ENCODE data around the gene CPVL.

The CPVL gene

GRCh38 chr7:28984217-28984616, 162.1 kb downstream of the CPVL start:
- TF ChIP-seq CTCF (IDR thresholded peaks at IDR 0.05), result no peak
- Histone ChIP-seq H3K4me1 (peaks cover 0 to 47% (median 24%) of the 10 kb centered on the region in 4 donors), H3K27me3 (no peaks in the 10 kb centered on the region), H3K4me3 (no peak overlapping the region), H3K9me3 (no peaks in the 10 kb centered on the region), H3K36me3 (no peaks in the 10 kb centered on the region), H3K27ac (no peak overlapping the region)
- intact Hi-C loops (cut with DNase I; ENCODE audit: low total_unique reads), result no loop called here
- DNase-seq, result no peak

DNA sequence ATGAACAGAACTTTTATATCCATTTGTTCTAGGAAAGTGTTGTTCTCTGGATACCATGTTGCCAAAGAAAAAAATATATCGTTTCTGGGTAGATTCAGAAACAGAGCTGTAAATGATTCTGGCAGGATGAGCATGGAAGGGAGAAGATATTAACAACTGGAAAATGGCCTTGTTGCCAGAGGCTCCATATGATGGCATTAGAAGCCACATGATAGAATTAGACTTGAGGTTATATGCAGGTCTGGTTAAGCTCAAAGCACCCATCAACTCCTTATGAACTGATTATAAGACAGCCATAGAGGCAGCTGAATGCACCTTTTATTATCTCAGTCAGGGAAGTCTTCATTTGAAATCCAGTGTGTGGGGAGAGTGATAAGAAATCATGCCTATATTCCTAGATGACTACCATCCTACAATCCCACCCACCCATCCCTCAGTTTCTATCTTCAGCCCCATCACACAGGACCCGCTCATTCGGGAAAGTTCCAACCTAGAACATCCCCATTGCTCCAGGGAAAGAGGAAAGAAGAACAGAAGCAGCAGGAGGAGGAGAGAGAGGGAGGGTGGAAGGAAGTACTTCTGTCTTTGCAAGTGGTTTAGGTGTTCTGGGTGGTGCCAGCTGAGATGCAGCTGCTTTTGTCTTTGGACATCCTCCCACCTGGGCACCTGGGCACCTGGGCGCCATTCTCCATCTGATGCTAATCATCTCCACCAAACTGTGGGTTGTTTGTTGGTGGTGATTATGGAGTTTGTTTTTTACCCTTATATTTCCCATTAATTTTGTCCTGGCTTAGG, 162.7 kb downstream of the CPVL start:
- no peaks in the 10 kb centered on the region for H3K36me3 ChIP-seq
- no peaks in the 10 kb centered on the region for H3K9me3 ChIP-seq
- peaks cover 0 to 41% (median 18%) of the 10 kb centered on the region in 4 donors for H3K4me1 ChIP-seq
- no peaks in the 10 kb centered on the region for H3K27me3 ChIP-seq
- no peak for DNase-seq
- H3K27ac ChIP-seq, result no peak overlapping the region
- intact Hi-C loops (cut with DNase I; ENCODE audit: low total_unique reads), result no loop called here
- TF ChIP-seq CTCF (IDR thresholded peaks at IDR 0.05), result no peak
- no peak overlapping the region for H3K4me3 ChIP-seq

DNA sequence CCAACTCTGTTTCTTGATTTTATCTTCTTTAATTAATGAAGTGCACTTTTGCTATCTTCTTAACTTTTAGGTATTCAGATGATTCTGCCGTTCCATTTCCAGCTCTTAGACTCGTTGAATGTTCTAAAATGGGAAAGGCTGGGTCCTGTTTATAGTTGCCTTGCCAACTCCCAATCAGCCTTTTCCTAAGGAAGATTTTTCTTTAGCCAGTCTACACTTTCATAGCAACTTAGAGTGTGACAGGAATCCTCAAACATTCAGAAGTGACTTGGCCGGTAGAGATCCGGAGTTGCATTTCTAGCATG, 165.2 kb downstream of the CPVL start:
- intact Hi-C loops (cut with DNase I; ENCODE audit: low total_unique reads), result no loop called here
- no peak overlapping the region for H3K27ac ChIP-seq
- no peak overlapping the region for H3K4me3 ChIP-seq
- no peaks in the 10 kb centered on the region for H3K9me3 ChIP-seq
- H3K36me3 ChIP-seq, result no peaks in the 10 kb centered on the region
- TF ChIP-seq CTCF (IDR thresholded peaks at IDR 0.05), result no peak
- DNase-seq, result no peak
- peaks cover 0 to 26% (median 11%) of the 10 kb centered on the region in 4 donors for H3K4me1 ChIP-seq
- H3K27me3 ChIP-seq, result no peaks in the 10 kb centered on the region

DNA sequence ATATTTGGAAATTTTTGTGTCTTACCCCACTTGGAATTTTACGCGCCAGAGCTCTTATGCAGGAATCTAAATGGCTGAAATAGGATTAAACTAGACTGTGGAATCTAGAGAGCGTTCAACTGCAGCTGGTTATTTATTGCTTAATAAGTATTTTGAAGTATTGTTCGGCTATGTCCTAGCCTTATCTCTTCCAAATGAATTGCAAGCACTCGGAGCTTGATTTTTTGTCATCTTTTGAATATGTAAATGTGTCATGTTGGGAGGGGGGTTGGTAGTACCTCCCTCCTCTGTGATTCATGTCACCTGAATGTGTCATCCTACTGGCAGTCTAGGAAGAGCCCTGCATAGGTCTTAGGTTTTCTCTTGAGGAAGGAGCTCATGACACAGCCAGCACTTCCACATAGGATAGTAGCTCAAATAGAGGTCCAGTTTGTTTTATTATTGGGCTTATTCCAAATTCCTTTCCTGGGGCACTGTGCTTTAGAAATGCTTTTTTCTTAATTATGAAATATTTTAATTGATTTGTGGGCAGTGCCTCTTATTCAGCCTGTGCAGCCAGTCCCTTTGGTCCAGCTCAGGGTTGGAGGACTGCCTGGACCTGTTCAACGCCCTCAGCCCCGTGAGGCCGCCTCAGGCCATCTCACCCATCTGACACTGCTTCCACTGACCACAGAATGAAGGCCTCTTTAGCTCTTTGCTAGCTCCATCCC, 165.7 kb downstream of the CPVL start:
- Histone ChIP-seq H3K4me1 (peaks cover 0 to 21% (median 9%) of the 10 kb centered on the region in 4 donors), H3K4me3 (no peak overlapping the region), H3K36me3 (no peaks in the 10 kb centered on the region), H3K27ac (no peak overlapping the region), H3K9me3 (no peaks in the 10 kb centered on the region), H3K27me3 (no peaks in the 10 kb centered on the region)
- TF ChIP-seq CTCF (IDR thresholded peaks at IDR 0.05), result no peak
- DNase-seq, result no peak
- intact Hi-C loops (cut with DNase I; ENCODE audit: low total_unique reads), result no loop called here

DNA sequence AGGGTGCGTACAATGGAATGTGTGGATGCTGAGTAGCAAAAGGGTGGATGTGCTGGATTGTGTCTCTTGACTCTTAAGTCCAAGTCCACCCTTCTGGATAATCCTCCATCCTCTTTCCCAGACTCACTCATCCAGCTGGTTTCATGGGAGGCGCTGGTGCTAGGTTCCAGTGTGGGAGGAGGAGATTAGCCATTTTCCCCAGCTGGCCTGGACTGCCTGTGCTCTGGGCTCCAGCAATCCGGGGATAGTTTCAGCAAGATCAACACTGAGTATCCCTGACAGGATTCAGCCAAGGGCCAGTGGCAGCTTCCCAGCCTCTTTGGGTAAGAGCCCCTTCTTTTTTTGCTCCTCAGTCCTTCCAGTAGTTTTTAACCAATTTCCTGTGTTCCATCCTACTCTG, 166.6 kb downstream of the CPVL start:
- H3K4me1 ChIP-seq, result peaks cover 0 to 14% (median 5%) of the 10 kb centered on the region in 4 donors
- intact Hi-C loops (cut with DNase I; ENCODE audit: low total_unique reads), result no loop called here
- H3K36me3 ChIP-seq, result no peaks in the 10 kb centered on the region
- TF ChIP-seq CTCF (IDR thresholded peaks at IDR 0.05), result no peak
- H3K27me3 ChIP-seq, result no peaks in the 10 kb centered on the region
- DNase-seq, result no peak
- no peak overlapping the region for H3K4me3 ChIP-seq
- no peaks in the 10 kb centered on the region for H3K9me3 ChIP-seq
- no peak overlapping the region for H3K27ac ChIP-seq
